HUES64 (cell line): ENCODE results near the gene STYXL2.

ENCODE experiments used
- H3K27ac ChIP-seq: 2 replicates; pipeline ENCODE4 v1.7.0; 2013; ENCODE audit warnings: low read depth, low read length, inconsistent platforms
- H3K27me3 ChIP-seq: 2 replicates; pipeline ENCODE4 v1.6.1; 2013; ENCODE audit warnings: mild to moderate bottlenecking, low read length; ENCODE audit not compliant: insufficient read depth
- H3K36me3 ChIP-seq: 2 replicates; pipeline ENCODE4 v1.6.1; 2013; ENCODE audit warnings: mild to moderate bottlenecking, low read length; ENCODE audit not compliant: insufficient read depth
- H3K4me1 ChIP-seq: 2 replicates; pipeline ENCODE4 v1.6.1; 2013; ENCODE audit warnings: mild to moderate bottlenecking, low read length, moderate library complexity; ENCODE audit not compliant: insufficient read depth
- H3K4me3 ChIP-seq: 2 replicates; pipeline ENCODE4 v1.5.1; 2013; ENCODE audit warnings: mild to moderate bottlenecking, low read length, moderate library complexity
- H3K9ac ChIP-seq: 2 replicates; pipeline ENCODE4 v1.6.1; 2013; ENCODE audit warnings: mild to moderate bottlenecking, low read depth, low read length
- H3K9me3 ChIP-seq: 2 replicates; pipeline ENCODE4 v1.6.1; 2013; ENCODE audit warnings: low read depth, low read length; ENCODE audit not compliant: insufficient read depth
- WGBS: fragments of 150-250, 120-280 bp; methylation state at CpG from one replicate; pipeline ENCODE4 v1.1.7; 2013; ENCODE audit warnings: missing lambda C conversion rate; 5-methylcytosine and 5-hydroxymethylcytosine counted together

The STYXL2 gene

DNA sequence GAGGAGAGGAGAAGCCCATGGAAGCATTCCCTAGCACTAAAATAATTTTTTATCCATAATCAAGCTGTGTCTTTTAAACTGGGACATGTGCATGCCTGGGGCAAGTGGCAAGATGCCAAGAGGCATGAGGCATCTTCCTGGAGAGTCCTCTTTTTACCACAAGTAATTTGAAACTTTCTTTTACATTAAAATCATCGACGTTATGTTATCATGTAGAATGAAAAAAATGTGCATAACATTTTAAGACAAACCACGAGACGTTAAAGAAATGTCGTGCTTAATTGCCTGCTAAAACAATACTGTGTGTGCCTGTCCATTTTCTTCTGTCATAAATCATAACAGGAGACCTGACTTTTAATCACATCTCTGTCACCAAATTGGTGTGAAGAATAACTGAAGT lies 1.5 kb downstream of the STYXL2 start:
- H3K27ac ChIP-seq = no peak overlapping the region
- H3K9ac ChIP-seq = no peak overlapping the region
- H3K4me3 ChIP-seq = no peak overlapping the region
- H3K4me1 ChIP-seq = peaks cover 14% of the 10 kb centered on the region
- H3K9me3 ChIP-seq = no peaks in the 10 kb centered on the region
- WGBS = 96% methylated on average over 5 of the region's 5 CpGs
- no peaks in the 10 kb centered on the region for H3K27me3 ChIP-seq
- H3K36me3 ChIP-seq = no peaks in the 10 kb centered on the region

DNA sequence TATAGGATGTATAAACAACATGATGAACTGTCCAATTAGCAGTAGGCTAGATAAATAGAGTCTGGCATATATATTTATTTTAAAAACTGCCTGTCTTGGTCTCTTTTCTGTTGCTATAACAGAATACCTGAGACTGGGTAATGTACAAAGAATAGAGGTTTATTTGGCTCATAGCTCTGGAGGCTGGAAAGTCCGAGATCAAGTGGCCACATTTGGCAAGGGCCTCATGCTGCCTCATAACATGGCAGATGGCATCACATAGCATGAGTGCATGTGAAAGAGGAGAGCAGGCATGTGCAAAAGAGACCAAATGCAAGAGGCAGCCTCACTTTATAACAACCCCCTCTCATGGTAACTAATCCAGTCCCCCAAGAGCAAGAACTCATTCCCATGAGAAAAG lies 6.0 kb downstream of the STYXL2 start:
- H3K9ac ChIP-seq = no peak overlapping the region
- H3K27ac ChIP-seq = no peak overlapping the region
- no peaks in the 10 kb centered on the region for H3K9me3 ChIP-seq
- 92% methylated on average over 1 of the region's 1 CpG for WGBS
- H3K4me1 ChIP-seq = peaks cover 28% of the 10 kb centered on the region
- H3K4me3 ChIP-seq = no peak overlapping the region
- no peaks in the 10 kb centered on the region for H3K27me3 ChIP-seq
- H3K36me3 ChIP-seq = no peaks in the 10 kb centered on the region

DNA sequence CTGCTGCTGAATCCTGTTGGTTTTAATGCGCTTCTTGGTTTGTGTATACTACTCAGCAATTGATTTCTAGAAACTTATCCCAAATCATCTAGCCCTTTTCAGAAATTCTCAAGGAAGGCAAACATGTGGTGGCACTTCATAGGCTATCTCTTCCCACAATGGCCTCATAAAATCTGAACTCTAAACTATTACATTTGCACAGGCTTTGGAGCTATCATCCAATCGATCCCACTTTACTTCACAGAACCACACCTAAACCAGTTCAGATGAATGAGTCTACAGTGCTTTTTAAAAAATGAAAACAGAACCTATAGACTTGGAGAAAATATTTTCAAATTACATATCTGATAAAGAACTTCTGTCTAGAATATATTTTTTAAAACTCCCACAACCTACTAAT lies 6.9 kb downstream of the STYXL2 start:
- Histone ChIP-seq H3K9ac (no peak overlapping the region), H3K9me3 (no peaks in the 10 kb centered on the region), H3K4me3 (no peak overlapping the region), H3K4me1 (peaks cover 37% of the 10 kb centered on the region), H3K27ac (no peak overlapping the region), H3K36me3 (no peaks in the 10 kb centered on the region), H3K27me3 (no peaks in the 10 kb centered on the region)
- 91% methylated on average over 2 of the region's 2 CpGs for WGBS

DNA sequence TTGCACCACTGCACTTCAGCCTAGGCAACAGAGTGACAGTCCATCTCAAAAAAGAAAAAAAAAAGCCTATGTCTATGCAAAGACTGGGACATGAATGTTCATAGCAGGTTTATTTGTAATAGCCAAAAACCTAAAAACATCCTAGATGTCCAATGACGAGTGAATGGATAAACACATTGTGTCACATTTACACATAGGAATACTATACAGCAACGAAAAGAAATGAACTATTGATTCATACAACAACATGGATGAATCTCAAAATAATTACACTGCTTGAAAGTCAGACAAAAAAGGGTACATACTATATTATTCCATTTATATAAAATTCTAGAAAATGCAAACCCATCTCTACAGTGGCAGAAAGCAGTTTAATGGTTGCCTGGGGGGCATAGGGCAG lies 7.9 kb downstream of the STYXL2 start:
- H3K9ac ChIP-seq = no peak overlapping the region
- no peak overlapping the region for H3K27ac ChIP-seq
- H3K9me3 ChIP-seq = no peaks in the 10 kb centered on the region
- H3K4me1 ChIP-seq = peaks cover 42% of the 10 kb centered on the region
- H3K4me3 ChIP-seq = no peak overlapping the region
- no peaks in the 10 kb centered on the region for H3K36me3 ChIP-seq
- WGBS = 95% methylated on average over 2 of the region's 2 CpGs
- no peaks in the 10 kb centered on the region for H3K27me3 ChIP-seq

DNA sequence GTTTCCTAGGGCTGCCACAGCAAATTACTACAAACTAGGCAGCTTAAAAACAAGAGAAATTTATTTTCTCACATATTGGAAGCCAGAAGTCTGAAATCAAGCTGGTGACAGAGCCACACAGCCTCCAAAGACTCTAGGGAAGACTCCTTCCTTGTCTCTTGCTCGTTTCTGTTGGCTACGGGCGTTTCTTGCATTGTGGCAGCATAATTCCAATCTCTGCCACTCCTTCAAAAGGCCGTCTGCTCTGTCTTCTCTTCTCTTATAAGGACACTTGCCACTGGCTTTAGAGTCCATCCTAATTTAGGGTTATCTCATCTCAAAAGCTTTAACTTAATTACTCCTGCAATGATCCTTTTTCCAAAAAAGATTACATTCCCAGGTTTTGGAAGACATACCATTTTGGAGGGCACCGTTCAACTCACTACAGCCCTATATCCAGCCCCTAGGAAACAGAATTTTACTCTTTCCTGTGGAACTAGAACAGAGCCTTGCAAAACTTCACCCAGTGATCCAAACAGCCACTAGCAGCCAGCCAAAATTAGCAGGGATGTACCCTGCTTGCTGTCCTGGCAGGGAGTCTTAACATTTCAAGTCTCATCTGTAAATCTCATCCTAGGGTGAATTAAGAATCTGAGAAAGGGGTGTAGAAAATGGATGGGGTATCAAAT lies 9.2 kb downstream of the STYXL2 start:
- H3K36me3 ChIP-seq = no peaks in the 10 kb centered on the region
- peaks cover 42% of the 10 kb centered on the region for H3K4me1 ChIP-seq
- WGBS = 68% methylated on average over 5 of the region's 5 CpGs
- peak overlapping the region; percentile 50; the same call in 1 of the 2 replicates for H3K27ac ChIP-seq
- H3K9ac ChIP-seq = no peak overlapping the region
- H3K4me3 ChIP-seq = no peak overlapping the region
- H3K9me3 ChIP-seq = no peaks in the 10 kb centered on the region
- H3K27me3 ChIP-seq = no peaks in the 10 kb centered on the region

DNA sequence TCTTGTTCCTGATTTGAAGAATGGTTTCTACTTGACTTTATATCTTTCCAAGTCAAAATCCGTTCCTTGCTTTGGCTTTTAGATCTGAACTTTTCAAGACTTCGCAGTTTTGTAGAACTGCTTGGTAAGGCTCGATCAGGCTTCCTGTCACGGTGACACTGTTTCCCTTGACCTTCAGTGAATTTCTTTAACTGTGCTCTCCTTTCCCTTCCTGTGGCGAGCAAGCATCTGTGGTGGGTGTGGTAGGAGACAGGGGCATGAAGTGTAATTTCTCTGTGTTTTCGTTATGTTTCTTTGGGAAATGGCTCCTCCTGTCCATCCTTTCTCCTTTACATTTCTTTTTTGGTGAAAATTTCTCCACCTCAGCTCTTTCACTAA lies 10.4 kb downstream of the STYXL2 start:
- no peak overlapping the region for H3K27ac ChIP-seq
- no peaks in the 10 kb centered on the region for H3K27me3 ChIP-seq
- H3K9ac ChIP-seq = no peak overlapping the region
- no peak overlapping the region for H3K4me3 ChIP-seq
- WGBS = 80% methylated on average over 4 of the region's 6 CpGs
- no peaks in the 10 kb centered on the region for H3K36me3 ChIP-seq
- peaks cover 45% of the 10 kb centered on the region for H3K4me1 ChIP-seq
- H3K9me3 ChIP-seq = no peaks in the 10 kb centered on the region

DNA sequence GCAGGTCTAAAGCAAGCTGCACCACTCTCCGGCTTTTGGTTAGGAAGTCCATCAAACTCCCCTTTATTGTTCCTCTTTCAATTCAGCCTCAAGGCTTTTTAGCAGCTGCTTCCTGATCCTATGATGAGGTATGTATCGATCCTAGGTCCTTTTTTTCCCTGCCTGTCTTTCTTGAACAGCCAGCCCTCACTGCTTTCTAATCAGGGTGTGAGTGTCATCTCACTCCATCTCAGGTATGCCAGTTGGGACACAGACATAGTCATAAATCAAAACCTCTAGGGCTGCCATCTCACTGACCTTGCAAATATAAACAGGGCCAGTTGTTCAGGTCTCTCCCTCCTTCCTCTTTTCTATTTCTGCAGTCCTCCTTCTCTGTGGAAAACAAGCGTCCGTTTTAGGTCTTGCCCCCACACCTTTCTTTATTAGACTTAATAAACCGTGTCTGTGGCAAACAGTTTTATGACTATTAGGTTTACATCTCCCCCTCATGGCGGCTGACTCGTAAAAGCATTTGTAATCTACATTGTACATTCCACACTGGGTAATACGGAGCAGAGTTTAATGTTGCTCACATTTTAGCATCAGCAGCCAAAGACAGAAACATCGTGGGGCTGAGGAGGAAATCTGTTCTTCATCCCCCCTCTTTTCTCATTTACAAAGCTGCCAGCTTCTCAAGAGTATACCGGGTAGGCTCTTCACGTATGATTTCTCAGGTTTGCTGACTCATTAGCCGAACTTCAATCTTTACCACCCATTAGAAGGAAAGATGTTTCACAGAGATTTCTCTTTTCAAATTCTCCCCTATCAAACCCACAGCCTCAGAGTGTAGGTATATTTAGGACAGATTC lies 11.6 kb downstream of the STYXL2 start:
- WGBS = 77% methylated on average over 12 of the region's 12 CpGs
- Histone ChIP-seq H3K36me3 (no peaks in the 10 kb centered on the region), H3K9ac (no peak overlapping the region), H3K9me3 (no peaks in the 10 kb centered on the region), H3K4me3 (no peak overlapping the region), H3K4me1 (peaks cover 45% of the 10 kb centered on the region), H3K27ac (no peak overlapping the region), H3K27me3 (no peaks in the 10 kb centered on the region)

DNA sequence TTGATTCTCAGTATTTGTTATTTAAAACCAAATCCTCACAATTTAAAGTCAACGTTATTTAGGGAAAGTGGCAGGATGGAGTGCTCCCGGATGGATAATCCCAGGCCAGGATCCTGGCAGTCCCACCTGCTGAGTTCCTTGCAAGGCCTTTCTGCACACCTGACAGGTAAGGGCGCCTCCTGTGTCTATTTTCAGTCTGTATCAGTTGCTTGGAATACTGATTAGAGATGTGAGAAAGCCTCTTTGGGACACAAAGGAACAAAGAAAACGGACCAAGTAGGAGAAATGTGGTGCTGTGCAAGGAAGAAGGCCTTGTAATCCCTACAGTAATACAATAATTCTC lies 12.2 kb downstream of the STYXL2 start:
- H3K36me3 ChIP-seq = no peaks in the 10 kb centered on the region
- no peak overlapping the region for H3K27ac ChIP-seq
- WGBS = 82% methylated on average over 4 of the region's 4 CpGs
- no peaks in the 10 kb centered on the region for H3K9me3 ChIP-seq
- H3K9ac ChIP-seq = no peak overlapping the region
- peaks cover 45% of the 10 kb centered on the region for H3K4me1 ChIP-seq
- H3K27me3 ChIP-seq = no peaks in the 10 kb centered on the region
- no peak overlapping the region for H3K4me3 ChIP-seq

DNA sequence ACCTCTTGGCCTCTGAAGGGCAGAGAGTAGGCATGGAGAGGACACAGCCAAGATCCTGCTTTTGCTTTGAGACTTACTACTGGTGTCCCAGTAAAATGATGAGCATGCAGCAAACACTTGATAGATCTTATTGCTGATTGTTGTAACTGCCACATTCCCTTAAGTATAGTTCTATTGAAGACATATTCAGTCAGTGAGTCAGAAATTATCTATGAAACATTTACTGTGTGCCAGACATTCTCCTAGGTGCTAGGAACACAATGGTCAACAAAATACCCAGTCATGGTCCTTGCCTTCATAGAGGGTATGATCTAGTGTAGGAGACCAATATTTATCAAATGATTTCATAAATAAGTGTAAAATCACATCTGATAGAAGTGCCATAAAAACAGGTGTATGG lies 13.6 kb downstream of the STYXL2 start:
- Histone ChIP-seq H3K27ac (no peak overlapping the region), H3K9ac (no peak overlapping the region), H3K4me3 (no peak overlapping the region), H3K36me3 (no peaks in the 10 kb centered on the region), H3K9me3 (no peaks in the 10 kb centered on the region), H3K27me3 (no peaks in the 10 kb centered on the region), H3K4me1 (peaks cover 45% of the 10 kb centered on the region)

DNA sequence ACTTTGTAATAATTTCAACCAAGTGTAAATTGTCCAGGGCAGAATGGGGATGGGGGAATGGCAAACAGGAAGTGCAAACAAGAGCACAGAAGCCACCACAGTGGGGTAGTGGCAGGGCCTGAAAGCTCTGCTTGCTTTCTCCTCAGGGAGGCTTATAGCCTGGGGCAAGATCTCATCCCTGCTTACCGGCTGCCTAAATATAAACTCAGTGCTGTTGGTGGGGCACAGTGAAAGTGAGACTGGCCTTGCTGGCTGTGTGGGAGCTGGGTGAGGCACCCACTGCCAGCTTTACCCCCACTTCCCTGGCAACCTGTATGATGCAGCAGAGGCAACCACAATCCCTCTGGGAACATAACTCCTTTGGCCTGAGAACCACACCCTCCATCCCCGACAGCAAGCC lies 15.2 kb downstream of the STYXL2 start:
- H3K36me3 ChIP-seq = no peaks in the 10 kb centered on the region
- no peak overlapping the region for H3K9ac ChIP-seq
- H3K4me1 ChIP-seq = peaks cover 29% of the 10 kb centered on the region
- H3K27me3 ChIP-seq = no peaks in the 10 kb centered on the region
- H3K9me3 ChIP-seq = no peaks in the 10 kb centered on the region
- no peak overlapping the region for H3K27ac ChIP-seq
- H3K4me3 ChIP-seq = no peak overlapping the region
- WGBS = 58% methylated on average over 2 of the region's 2 CpGs

DNA sequence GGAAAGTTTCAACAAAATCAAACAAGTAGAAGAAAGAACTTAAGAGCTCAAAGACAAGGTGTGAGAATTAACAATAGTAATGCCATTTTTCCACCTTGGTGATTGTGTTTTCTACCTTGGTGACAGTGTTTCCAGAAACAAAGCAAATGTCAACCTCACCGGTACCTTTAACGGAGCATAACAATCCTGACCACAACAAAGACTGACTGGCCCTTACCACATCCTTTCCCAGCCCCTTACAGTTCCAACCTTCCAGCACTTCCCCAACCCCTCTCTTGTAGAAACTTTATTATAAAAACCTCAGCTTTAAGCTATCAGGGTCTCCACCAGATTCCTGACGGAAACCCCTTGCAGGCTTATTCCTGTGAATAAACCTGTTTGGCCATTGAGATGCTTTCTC lies 16.7 kb downstream of the STYXL2 start:
- Histone ChIP-seq H3K4me1 (peaks cover 19% of the 10 kb centered on the region), H3K36me3 (no peaks in the 10 kb centered on the region), H3K4me3 (no peak overlapping the region), H3K9me3 (no peaks in the 10 kb centered on the region), H3K9ac (no peak overlapping the region), H3K27ac (no peak overlapping the region), H3K27me3 (no peaks in the 10 kb centered on the region)
- 86% methylated on average over 3 of the region's 3 CpGs for WGBS
